ENCODE results near the gene RPP30. TPM values are rescaled to one million over a fixed set of nuclear protein-coding genes. Genes with fewer than 3 reads are reported as not detected.
"Not testable (repeated sequence)": the region's sequence is repeated elsewhere in the genome, so short reads cannot be mapped to it uniquely, and the experiment has no call there.

Gene RPP30
- total RNA-seq, 1 donor from 2014 or later, result 31.5 TPM

GRCh38 chr10:90937645-90938258 is 66.0 kb downstream of the RPP30 start:
- DNase-seq, result no peak
- TF ChIP-seq CTCF (IDR thresholded peaks at IDR 0.05; ENCODE audit: partially characterized antibody, unreplicated experiment), result no peak
- H3K9me3 Mint-ChIP-seq (ENCODE audit: unreplicated experiment), result peaks cover 2% of the 10 kb centered on the region
- no peaks in the 10 kb centered on the region for H3K36me3 Mint-ChIP-seq (ENCODE audit: unreplicated experiment)
- no peak overlapping the region for H3K27ac Mint-ChIP-seq (ENCODE audit: unreplicated experiment)
- H3K27me3 Mint-ChIP-seq (ENCODE audit: unreplicated experiment), result peaks cover 2% of the 10 kb centered on the region
- H3K4me3 Mint-ChIP-seq (ENCODE audit: unreplicated experiment), result no peak overlapping the region
- H3K4me1 Mint-ChIP-seq (ENCODE audit: low read depth, unreplicated experiment), result no peaks in the 10 kb centered on the region

GRCh38 chr10:90939116-90939515 is 67.3 kb downstream of the RPP30 start:
- Mint-ChIP-seq H3K27ac (ENCODE audit: unreplicated experiment) (no peak overlapping the region), H3K4me3 (ENCODE audit: unreplicated experiment) (no peak overlapping the region), H3K9me3 (ENCODE audit: unreplicated experiment) (peaks cover 2% of the 10 kb centered on the region), H3K27me3 (ENCODE audit: unreplicated experiment) (peaks cover 2% of the 10 kb centered on the region), H3K4me1 (ENCODE audit: low read depth, unreplicated experiment) (no peaks in the 10 kb centered on the region), H3K36me3 (ENCODE audit: unreplicated experiment) (no peaks in the 10 kb centered on the region)
- no peak for DNase-seq
- no peak for TF ChIP-seq CTCF (IDR thresholded peaks at IDR 0.05; ENCODE audit: partially characterized antibody, unreplicated experiment)

GRCh38 chr10:90939648-90940047 is 67.9 kb downstream of the RPP30 start:
- H3K27me3 Mint-ChIP-seq (ENCODE audit: unreplicated experiment), result peaks cover 2% of the 10 kb centered on the region
- no peaks in the 10 kb centered on the region for H3K4me1 Mint-ChIP-seq (ENCODE audit: low read depth, unreplicated experiment)
- no peaks in the 10 kb centered on the region for H3K36me3 Mint-ChIP-seq (ENCODE audit: unreplicated experiment)
- no peak for TF ChIP-seq CTCF (IDR thresholded peaks at IDR 0.05; ENCODE audit: partially characterized antibody, unreplicated experiment)
- no peak for DNase-seq
- no peak overlapping the region for H3K27ac Mint-ChIP-seq (ENCODE audit: unreplicated experiment)
- H3K4me3 Mint-ChIP-seq (ENCODE audit: unreplicated experiment), result no peak overlapping the region
- H3K9me3 Mint-ChIP-seq (ENCODE audit: unreplicated experiment), result peaks cover 2% of the 10 kb centered on the region

- H3K27me3 Mint-ChIP-seq (ENCODE audit: unreplicated experiment); H3K4me3 Mint-ChIP-seq (ENCODE audit: unreplicated experiment); H3K9me3 Mint-ChIP-seq (ENCODE audit: unreplicated experiment); H3K27ac Mint-ChIP-seq (ENCODE audit: unreplicated experiment); H3K4me1 Mint-ChIP-seq (ENCODE audit: low read depth, unreplicated experiment); H3K36me3 Mint-ChIP-seq (ENCODE audit: unreplicated experiment); DNase-seq: not testable (repeated sequence)
Measured at GRCh38 chr10:90942980-90943379, 71.2 kb downstream of the RPP30 start.

- no peaks in the 10 kb centered on the region for H3K4me1 Mint-ChIP-seq (ENCODE audit: low read depth, unreplicated experiment)
- H3K27ac Mint-ChIP-seq (ENCODE audit: unreplicated experiment), result no peak overlapping the region
- H3K9me3 Mint-ChIP-seq (ENCODE audit: unreplicated experiment), result no peaks in the 10 kb centered on the region
- no peak for TF ChIP-seq CTCF (IDR thresholded peaks at IDR 0.05; ENCODE audit: partially characterized antibody, unreplicated experiment)
- no peaks in the 10 kb centered on the region for H3K27me3 Mint-ChIP-seq (ENCODE audit: unreplicated experiment)
- H3K36me3 Mint-ChIP-seq (ENCODE audit: unreplicated experiment), result no peaks in the 10 kb centered on the region
- DNase-seq, result no peak
- H3K4me3 Mint-ChIP-seq (ENCODE audit: unreplicated experiment), result no peak overlapping the region
Measured at GRCh38 chr10:90944749-90945148, 73.0 kb downstream of the RPP30 start.

Data from glutamatergic neuron (in vitro differentiated cells).